Activated T-helper 17 cell treated with anti-CD3 and anti-CD28 coated beads, Interleukin-2, amount 50 U/mL, for 72 hours (primary cell): ENCODE data around the gene KATNAL2. TPM values are rescaled to one million over a fixed set of nuclear protein-coding genes. Genes with fewer than 3 reads are reported as not detected.
"Not testable (repeated sequence)": the region's sequence is repeated elsewhere in the genome, so short reads cannot be mapped to it uniquely, and the experiment has no call there.

ENCODE experiments used
- ATAC-seq: fragments of 150-1000 bp; cut with Tn5 transposase; replicated peaks from 2 replicates; pipeline ENCODE4 v1.10.0; 2021; ENCODE audit warnings: mild to moderate bottlenecking, moderate library complexity
- H3K27ac Mint-ChIP-seq: one replicate; pipeline ENCODE4 v1.8.0; 2022; ENCODE audit warnings: mixed read lengths
- H3K27me3 Mint-ChIP-seq: one replicate; pipeline ENCODE4 v1.8.0; 2022; ENCODE audit warnings: mixed read lengths
- H3K36me3 Mint-ChIP-seq: one replicate; pipeline ENCODE4 v1.8.0; 2022; ENCODE audit warnings: low read depth, mild to moderate bottlenecking, mixed read lengths
- H3K4me1 Mint-ChIP-seq: one replicate; pipeline ENCODE4 v1.8.0; 2022; ENCODE audit warnings: mixed read lengths
- H3K4me3 Mint-ChIP-seq: one replicate; pipeline ENCODE4 v1.8.0; 2022; ENCODE audit warnings: mild to moderate bottlenecking, mixed read lengths
- H3K9me3 Mint-ChIP-seq: one replicate; pipeline ENCODE4 v1.8.0; 2022; ENCODE audit warnings: mixed read lengths
- total RNA-seq, 2 donors: library from RNA; stranded (reverse); gene quantifications; one replicate each; pipeline ENCODE4 v1.2.3, GENCODE V29; 2022

The KATNAL2 gene
- total RNA-seq, 2 donors from 2014 or later = 0.39 to 0.53 TPM

DNA sequence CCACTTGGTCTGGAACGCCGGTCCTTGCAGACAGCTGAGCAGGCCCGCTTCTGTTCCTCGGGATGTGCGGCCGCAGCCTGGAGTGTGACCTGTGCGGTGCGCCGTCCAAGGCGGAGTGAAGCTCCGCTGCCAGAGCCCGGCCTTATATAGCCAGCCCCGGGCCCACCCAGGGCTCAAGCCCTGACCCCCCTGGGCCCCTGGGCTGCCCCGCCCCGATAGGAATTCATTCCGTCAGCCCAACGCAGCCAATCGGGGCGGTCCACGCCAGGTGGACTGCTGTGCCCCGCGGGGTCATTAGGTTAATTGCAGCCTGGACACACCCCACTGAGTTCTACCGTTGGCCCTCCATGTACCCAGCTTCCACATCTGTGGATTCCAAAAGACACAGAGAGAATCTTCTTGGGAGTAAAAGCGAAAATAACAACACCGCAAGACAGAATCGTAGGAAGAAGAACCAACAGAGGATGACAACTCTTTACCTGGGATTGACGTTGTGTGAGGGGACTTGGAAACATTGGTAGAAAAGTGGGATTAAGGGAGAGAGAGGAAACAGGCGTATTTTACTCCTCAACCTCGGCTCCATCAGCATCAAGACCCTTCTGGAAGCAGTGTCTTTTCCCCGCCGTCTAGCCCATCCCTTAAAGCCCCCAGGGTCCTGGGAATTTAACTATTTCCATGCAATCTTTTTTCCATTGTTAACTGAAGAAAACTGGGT, 47.3 kb downstream of the KATNAL2 start:
- not testable (repeated sequence) for H3K27me3 Mint-ChIP-seq, H3K4me3 Mint-ChIP-seq, H3K4me1 Mint-ChIP-seq, H3K27ac Mint-ChIP-seq, H3K36me3 Mint-ChIP-seq
- H3K9me3 Mint-ChIP-seq = peaks cover 11% of the 10 kb centered on the region
- ATAC-seq = peak; percentile 19

DNA sequence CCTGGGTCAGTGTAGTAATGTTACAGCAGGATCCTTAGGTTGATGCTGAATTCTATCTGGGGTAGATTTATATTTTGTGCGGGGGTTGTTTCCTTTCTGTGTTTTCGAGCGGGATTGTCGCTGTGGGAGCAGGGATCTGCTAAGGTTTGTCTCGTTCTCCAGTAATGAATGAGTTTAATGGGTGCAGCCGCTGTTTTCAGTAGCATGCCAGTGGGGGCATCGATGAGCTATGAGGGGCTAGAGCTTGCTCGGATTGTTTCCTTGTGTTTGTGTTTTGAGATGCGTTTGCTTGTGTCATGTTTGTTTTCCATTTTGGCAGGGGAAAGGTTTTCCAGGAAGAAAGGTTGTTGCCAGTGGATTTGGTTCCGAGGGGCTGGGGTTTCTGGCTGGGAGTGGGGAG, 48.9 kb downstream of the KATNAL2 start:
- not testable (repeated sequence) for H3K27ac Mint-ChIP-seq, H3K4me1 Mint-ChIP-seq, H3K27me3 Mint-ChIP-seq, ATAC-seq, H3K36me3 Mint-ChIP-seq, H3K9me3 Mint-ChIP-seq, H3K4me3 Mint-ChIP-seq

- H3K4me1 Mint-ChIP-seq, H3K27me3 Mint-ChIP-seq, H3K36me3 Mint-ChIP-seq, ATAC-seq, H3K9me3 Mint-ChIP-seq, H3K4me3 Mint-ChIP-seq, H3K27ac Mint-ChIP-seq: not testable (repeated sequence)
Observed at GRCh38 chr18:46969551-46969950, 52.1 kb downstream of the KATNAL2 start.

- ATAC-seq, H3K4me3 Mint-ChIP-seq, H3K4me1 Mint-ChIP-seq, H3K9me3 Mint-ChIP-seq, H3K27ac Mint-ChIP-seq, H3K36me3 Mint-ChIP-seq, H3K27me3 Mint-ChIP-seq: not testable (repeated sequence)
Observed at GRCh38 chr18:47019870-47020269, 102.5 kb downstream of the KATNAL2 start.

DNA sequence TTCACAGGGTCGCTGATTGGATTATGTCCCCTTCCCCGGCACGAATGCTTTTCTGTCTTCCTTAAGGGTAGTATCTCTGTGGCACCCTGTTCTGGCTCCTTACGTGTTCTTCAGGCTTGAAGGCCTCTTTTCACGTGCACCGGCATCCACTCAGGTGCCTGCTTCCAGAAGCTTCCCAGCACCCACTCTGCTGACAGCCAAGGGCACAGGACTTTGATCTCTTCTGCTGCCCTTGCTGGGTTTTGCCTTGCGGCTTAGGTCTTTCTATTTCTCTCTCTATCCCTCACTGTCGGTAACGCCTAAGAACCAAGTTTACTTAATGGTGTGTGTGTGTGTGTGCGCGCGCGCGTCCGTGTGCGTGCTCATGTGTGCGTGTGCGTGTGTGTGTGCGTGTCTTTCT, 103.4 kb downstream of the KATNAL2 start:
- not testable (repeated sequence) for ATAC-seq, H3K36me3 Mint-ChIP-seq, H3K4me1 Mint-ChIP-seq, H3K9me3 Mint-ChIP-seq, H3K4me3 Mint-ChIP-seq, H3K27me3 Mint-ChIP-seq, H3K27ac Mint-ChIP-seq

- ATAC-seq, H3K27ac Mint-ChIP-seq, H3K36me3 Mint-ChIP-seq, H3K4me3 Mint-ChIP-seq, H3K4me1 Mint-ChIP-seq, H3K9me3 Mint-ChIP-seq, H3K27me3 Mint-ChIP-seq: not testable (repeated sequence)
Observed at GRCh38 chr18:47022821-47023220, 105.4 kb downstream of the KATNAL2 start.

DNA sequence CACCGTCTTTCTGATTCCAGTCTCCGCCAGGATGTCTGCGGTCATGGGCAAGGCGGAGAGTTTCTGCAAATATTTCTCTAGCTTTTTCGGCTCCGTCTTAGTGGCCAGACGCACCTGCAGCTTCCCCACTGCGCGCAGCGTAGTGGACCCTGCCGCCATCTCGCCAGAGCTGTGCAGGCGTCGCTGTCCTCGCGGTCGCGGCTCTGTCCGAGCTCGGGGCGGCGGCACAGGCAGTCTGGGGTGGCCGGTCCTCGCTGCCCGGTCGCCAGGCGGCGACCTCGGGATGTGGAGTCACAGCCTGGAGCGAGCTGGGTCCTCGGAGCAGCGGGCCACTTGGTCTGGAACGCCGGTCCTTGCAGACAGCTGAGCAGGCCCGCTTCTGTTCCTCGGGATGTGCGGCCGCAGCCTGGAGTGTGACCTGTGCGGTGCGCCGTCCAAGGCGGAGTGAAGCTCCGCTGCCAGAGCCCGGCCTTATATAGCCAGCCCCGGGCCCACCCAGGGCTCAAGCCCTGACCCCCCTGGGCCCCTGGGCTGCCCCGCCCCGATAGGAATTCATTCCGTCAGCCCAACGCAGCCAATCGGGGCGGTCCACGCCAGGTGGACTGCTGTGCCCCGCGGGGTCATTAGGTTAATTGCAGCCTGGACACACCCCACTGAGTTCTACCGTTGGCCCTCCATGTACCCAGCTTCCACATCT, 106.5 kb downstream of the KATNAL2 start:
- H3K9me3 Mint-ChIP-seq, H3K4me1 Mint-ChIP-seq, H3K36me3 Mint-ChIP-seq, H3K27me3 Mint-ChIP-seq, H3K4me3 Mint-ChIP-seq, H3K27ac Mint-ChIP-seq: not testable (repeated sequence)
- ATAC-seq = peak; percentile 14

- not testable (repeated sequence) for H3K36me3 Mint-ChIP-seq, H3K9me3 Mint-ChIP-seq, H3K27me3 Mint-ChIP-seq, H3K4me3 Mint-ChIP-seq, ATAC-seq, H3K4me1 Mint-ChIP-seq, H3K27ac Mint-ChIP-seq
Observed at GRCh38 chr18:47025557-47026174, 108.3 kb downstream of the KATNAL2 start.

- H3K27ac Mint-ChIP-seq, H3K4me3 Mint-ChIP-seq, H3K36me3 Mint-ChIP-seq, H3K27me3 Mint-ChIP-seq, ATAC-seq, H3K4me1 Mint-ChIP-seq, H3K9me3 Mint-ChIP-seq: not testable (repeated sequence)
Observed at GRCh38 chr18:47028738-47029137, 111.3 kb downstream of the KATNAL2 start.

GRCh38 chr18:47029684-47030353, 112.4 kb downstream of the KATNAL2 start:
- not testable (repeated sequence) for H3K4me3 Mint-ChIP-seq, H3K36me3 Mint-ChIP-seq, H3K4me1 Mint-ChIP-seq, H3K9me3 Mint-ChIP-seq, H3K27me3 Mint-ChIP-seq, H3K27ac Mint-ChIP-seq
- ATAC-seq = peak; percentile 40

DNA sequence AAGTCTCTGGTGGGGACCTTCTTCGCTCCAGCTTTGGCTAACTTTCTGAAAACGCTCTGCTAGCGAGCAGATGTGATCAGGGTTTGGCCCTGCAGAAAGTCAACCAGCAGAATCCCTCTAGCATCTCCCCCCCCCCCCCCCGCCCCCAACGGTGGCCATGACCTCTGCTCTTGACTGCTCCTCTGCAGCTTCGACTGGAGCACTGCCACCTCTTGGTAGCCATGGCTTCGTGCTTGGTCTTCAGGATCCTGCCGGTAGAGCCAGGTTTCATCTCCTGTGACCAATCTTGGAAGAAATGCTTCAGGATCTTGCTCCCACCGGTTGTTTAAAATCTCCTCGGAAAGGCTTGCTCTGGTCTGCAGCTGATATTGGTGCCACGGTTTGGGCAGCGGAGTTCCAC, 113.5 kb downstream of the KATNAL2 start:
- H3K9me3 Mint-ChIP-seq, H3K4me1 Mint-ChIP-seq, H3K27ac Mint-ChIP-seq, H3K36me3 Mint-ChIP-seq, H3K4me3 Mint-ChIP-seq, H3K27me3 Mint-ChIP-seq, ATAC-seq: not testable (repeated sequence)

DNA sequence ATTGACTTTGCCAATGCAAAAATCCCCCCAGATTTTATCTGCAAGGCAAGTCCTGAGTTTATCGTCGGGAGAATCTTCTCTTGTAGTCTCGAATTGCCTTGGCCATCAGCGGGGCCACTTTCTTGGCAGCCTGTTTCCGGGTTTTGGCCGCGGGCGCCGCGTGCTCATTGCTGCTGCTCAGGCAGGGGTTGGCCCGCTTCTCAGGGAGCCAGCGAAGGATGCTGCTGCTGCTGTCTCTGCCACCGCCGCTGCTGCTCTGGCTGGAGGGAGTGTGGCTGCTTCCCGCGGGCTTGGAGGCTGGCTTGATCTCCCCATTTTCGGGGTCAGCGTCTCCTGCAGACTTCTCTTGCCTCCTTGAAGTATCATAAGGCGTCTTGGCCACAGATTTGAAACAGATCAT, 115.5 kb downstream of the KATNAL2 start:
- no peaks in the 10 kb centered on the region for H3K4me1 Mint-ChIP-seq
- no peak overlapping the region for H3K27ac Mint-ChIP-seq
- H3K9me3 Mint-ChIP-seq = no peaks in the 10 kb centered on the region
- no peaks in the 10 kb centered on the region for H3K27me3 Mint-ChIP-seq
- H3K4me3 Mint-ChIP-seq = no peak overlapping the region
- H3K36me3 Mint-ChIP-seq = no peaks in the 10 kb centered on the region
- no peak for ATAC-seq

- not testable (repeated sequence) for H3K27me3 Mint-ChIP-seq, H3K9me3 Mint-ChIP-seq, H3K27ac Mint-ChIP-seq, H3K4me1 Mint-ChIP-seq, ATAC-seq, H3K36me3 Mint-ChIP-seq, H3K4me3 Mint-ChIP-seq
Observed at GRCh38 chr18:47034591-47034990, 117.2 kb downstream of the KATNAL2 start.

DNA sequence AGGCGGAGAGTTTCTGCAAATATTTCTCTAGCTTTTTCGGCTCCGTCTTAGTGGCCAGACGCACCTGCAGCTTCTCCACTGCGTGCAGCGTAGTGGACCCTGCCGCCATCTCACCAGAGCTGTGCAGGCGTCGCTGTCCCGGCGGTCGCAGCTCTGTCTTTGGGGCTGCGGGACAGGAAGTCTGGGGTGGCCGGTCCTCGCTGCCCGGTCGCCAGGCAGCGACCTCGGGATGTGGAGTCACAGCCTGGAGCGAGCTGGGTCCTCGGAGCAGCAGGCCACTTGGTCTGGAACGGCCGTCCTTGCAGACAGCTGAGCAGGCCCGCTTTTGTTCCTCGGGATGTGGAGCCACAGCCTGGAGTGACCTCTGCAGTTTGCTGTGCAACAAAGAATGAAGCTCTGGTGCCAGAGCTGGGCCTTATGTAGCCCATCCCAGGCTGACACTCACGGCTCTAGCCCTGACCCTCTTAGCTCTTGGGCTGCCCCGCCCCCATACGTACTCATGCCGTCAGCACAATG, 117.8 kb downstream of the KATNAL2 start, which contains the start of gene ELOA2:
Gene ELOA2, minus strand, starts transcription at position 466 of the 516 bp plus-strand sequence. Its CDS starts 357 bp downstream, at position 109.
- H3K27ac Mint-ChIP-seq = no peak within 1 kb of the TSS
- no peaks in the 10 kb centered on the region for H3K4me1 Mint-ChIP-seq
- ATAC-seq = no peak
- no peaks in the 10 kb centered on the region for H3K9me3 Mint-ChIP-seq
- peaks cover 7% of the 10 kb centered on the region for H3K27me3 Mint-ChIP-seq
- no peak within 1 kb of the TSS for H3K4me3 Mint-ChIP-seq
- H3K36me3 Mint-ChIP-seq = no peaks in the 10 kb centered on the region
